ENCODE data around the gene VTI1A. TPM values are rescaled to one million over a fixed set of nuclear protein-coding genes. Genes with fewer than 3 reads are reported as not detected.

VTI1A gene
- total RNA-seq, 2 donors from 2014 or later, result 21.0 to 29.6 TPM

DNA sequence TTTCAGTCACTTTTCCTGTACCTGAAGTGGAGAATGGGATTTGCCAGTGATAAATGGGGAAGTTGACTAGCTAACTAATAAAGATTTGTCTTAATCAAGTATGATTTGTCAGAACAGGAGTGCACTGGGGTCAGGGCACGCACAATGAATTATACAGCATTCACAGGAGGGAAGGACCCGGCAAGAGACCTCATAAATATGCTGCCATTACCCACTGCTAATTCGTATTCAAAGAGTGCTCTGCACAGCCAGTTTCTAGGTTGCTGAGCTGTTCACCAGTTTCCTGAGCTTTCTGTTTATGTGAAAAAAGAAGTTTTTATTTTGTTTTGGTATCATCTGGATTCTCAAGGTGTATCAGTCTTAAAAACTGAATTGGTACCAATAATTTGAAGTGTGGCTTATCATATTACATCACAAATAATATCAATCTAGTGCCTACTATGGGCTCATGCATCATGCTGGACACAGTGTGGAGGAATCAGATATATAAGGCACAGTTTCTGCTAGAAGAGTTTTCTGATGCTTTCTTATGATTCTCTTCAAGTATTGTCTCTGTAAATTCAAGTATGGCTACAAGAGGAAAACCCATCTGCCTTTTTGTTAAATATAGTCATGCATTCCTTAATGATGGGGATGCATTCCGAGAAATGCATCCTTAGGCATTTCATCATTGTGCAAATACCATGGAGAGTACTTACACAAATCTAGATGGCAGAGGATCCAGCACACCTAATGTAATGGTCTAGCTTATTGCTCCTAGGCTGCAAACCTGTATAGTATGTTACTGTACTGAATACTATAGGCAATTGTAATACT is 202.2 kb downstream of the VTI1A start:
- H3K4me1 ChIP-seq, result no peaks in the 10 kb centered on the region
- TF ChIP-seq CTCF (IDR thresholded peaks at IDR 0.05), result no peak

GRCh38 chr10:112649822-112650152 is 202.8 kb downstream of the VTI1A start:
- DNase-seq (ENCODE audit: low spot score), result no peak
- no peak for TF ChIP-seq CTCF (IDR thresholded peaks at IDR 0.05)
- no peaks in the 10 kb centered on the region for H3K4me1 ChIP-seq
- no peaks in the 10 kb centered on the region for H3K9me3 ChIP-seq
- H3K36me3 ChIP-seq, result no peaks in the 10 kb centered on the region
- no peak overlapping the region for H3K4me3 ChIP-seq
- H3K27me3 ChIP-seq, result no peaks in the 10 kb centered on the region
- no peak overlapping the region for H3K27ac ChIP-seq

More for the DNA sequence above, 202.2 kb downstream of the VTI1A start:
- DNase-seq (ENCODE audit: low spot score), result no peak
- Histone ChIP-seq H3K27ac (no peak overlapping the region), H3K27me3 (no peaks in the 10 kb centered on the region), H3K4me3 (no peak overlapping the region), H3K36me3 (no peaks in the 10 kb centered on the region), H3K9me3 (no peaks in the 10 kb centered on the region)

DNA sequence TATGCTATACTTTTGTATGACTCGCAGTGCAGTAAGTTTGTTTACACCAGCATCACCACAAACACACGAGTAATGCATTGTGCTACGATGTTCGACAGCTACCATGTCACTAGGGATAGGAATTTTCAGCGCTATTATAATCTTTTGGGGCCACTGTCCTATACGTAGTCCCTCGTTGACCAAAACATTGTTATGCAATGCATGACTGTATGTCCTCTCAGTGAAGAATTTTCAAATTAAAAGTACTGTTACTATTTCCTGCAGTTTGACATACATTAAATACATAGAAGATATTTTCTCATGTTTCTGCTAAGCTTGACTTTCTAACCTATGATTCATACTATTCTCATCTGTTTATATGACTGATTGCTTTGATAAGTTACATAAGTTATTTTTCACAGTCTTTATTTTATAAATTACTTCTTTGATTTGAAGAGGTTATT is 203.6 kb downstream of the VTI1A start:
- H3K4me1 ChIP-seq, result no peaks in the 10 kb centered on the region
- H3K27ac ChIP-seq, result no peak overlapping the region
- TF ChIP-seq CTCF (IDR thresholded peaks at IDR 0.05), result no peak

GRCh38 chr10:112653215-112653614 is 206.2 kb downstream of the VTI1A start:
- no peaks in the 10 kb centered on the region for H3K36me3 ChIP-seq
- no peak for TF ChIP-seq CTCF (IDR thresholded peaks at IDR 0.05)
- no peak overlapping the region for H3K27ac ChIP-seq
- H3K27me3 ChIP-seq, result no peaks in the 10 kb centered on the region
- DNase-seq (ENCODE audit: low spot score), result no peak
- no peaks in the 10 kb centered on the region for H3K9me3 ChIP-seq
- no peaks in the 10 kb centered on the region for H3K4me1 ChIP-seq
- no peak overlapping the region for H3K4me3 ChIP-seq

More for the DNA sequence above, 203.6 kb downstream of the VTI1A start:
- DNase-seq (ENCODE audit: low spot score), result no peak
- Histone ChIP-seq H3K4me3 (no peak overlapping the region), H3K9me3 (no peaks in the 10 kb centered on the region), H3K27me3 (no peaks in the 10 kb centered on the region), H3K36me3 (no peaks in the 10 kb centered on the region)

DNA sequence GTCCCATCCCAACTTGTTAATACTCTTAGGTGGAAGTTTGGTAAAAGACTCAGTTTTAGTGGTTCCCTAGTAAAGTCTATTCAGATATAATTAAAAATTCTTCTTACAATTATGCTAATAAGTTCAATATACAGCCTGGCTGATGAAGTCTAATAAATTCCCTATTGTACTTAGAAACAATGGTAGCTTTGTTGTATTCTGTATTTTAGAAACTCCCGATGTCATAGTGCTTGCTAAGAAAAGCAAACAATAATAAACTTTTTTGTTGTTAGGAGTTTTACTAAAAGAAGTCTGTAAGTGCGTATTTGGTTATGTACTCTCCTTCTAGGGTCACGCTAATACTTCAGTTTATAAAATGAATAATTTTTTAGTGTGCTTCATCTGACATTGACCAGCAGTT is 206.8 kb downstream of the VTI1A start:
- DNase-seq (ENCODE audit: low spot score), result no peak
- no peak for TF ChIP-seq CTCF (IDR thresholded peaks at IDR 0.05)
- H3K36me3 ChIP-seq, result no peaks in the 10 kb centered on the region
- H3K27ac ChIP-seq, result no peak overlapping the region
- no peaks in the 10 kb centered on the region for H3K4me1 ChIP-seq
- H3K9me3 ChIP-seq, result no peaks in the 10 kb centered on the region
- H3K4me3 ChIP-seq, result no peak overlapping the region
- H3K27me3 ChIP-seq, result no peaks in the 10 kb centered on the region

DNA sequence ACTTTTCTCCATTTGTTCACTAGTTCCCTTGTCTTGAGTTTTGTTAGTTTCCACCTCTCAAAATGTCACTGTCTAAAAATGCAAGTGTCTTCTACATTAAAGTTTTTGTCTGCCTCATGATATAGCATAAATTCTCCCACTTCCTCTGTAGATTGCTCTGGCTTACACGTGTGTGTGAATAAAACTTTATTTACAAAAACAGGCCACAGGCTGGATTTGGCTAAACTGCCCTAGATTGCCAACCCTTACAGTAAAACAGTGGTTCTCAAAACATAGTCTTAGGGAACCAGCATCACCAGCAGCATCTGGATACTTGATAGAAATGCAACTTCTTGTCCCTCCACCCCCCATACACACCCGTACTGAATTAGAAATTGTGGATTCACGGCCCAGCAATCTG is 207.8 kb downstream of the VTI1A start:
- H3K27ac ChIP-seq, result no peak overlapping the region
- no peaks in the 10 kb centered on the region for H3K9me3 ChIP-seq
- H3K4me1 ChIP-seq, result no peaks in the 10 kb centered on the region
- DNase-seq (ENCODE audit: low spot score), result no peak
- H3K27me3 ChIP-seq, result no peaks in the 10 kb centered on the region
- no peak overlapping the region for H3K4me3 ChIP-seq
- TF ChIP-seq CTCF (IDR thresholded peaks at IDR 0.05), result no peak
- no peaks in the 10 kb centered on the region for H3K36me3 ChIP-seq

Data from right atrium auricular region (tissue), 2 donors.